Measurements from ENCODE around the gene TAL2. TPM values are rescaled to one million over a fixed set of nuclear protein-coding genes. Genes with fewer than 3 reads are reported as not detected.
A peak's percentile ranks its signal among the peaks of the same experiment; 100 is the strongest.

The TAL2 gene
- total and polyA plus RNA-seq, 7 donors, result 0.57 to 7.7 (median 0.88) TPM; not detected in 1

DNA sequence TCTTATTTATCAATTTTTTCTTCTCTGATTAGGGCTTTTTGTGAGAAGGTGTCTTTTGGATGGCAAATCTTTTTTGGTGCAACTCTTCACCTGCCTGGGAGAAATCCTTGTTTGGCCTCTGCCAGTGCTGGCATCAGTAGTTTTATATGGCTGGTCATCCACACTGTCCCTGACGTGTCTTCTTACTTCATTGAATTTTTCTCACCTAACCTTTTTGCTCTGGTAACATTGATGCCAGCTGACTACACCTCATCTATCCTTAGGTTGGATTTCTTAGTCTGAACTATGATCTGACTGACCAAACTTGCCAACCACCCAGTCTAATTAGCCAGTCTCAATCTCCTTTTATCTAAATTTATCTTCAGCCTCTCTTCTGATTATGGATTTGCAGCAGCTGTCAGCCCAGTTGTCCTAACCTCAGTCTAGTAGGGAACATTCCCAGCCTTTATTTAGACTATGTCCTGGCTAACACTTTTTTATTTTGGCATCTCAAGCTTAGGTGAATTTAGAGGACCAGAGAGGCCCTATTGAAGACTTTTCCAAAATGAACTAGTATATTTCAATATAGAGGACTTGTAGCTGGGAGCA lies 21.5 kb downstream of the TAL2 start:
- DNase-seq, result no peak
- intact Hi-C loops (cut with DNase I), result loop anchor here in 1 of 2 donors (5.0 kb wide), 1 partner anchor 46 kb away; no protein-coding TSS in a partner anchor
- Histone ChIP-seq H3K4me1 (peaks cover 18% of the 10 kb centered on the region), H3K36me3 (ENCODE audit: insufficient read depth in 1 of 2, low read depth in 1 of 2) (no peaks in the 10 kb centered on the region), H3K27ac (peak overlapping the region; percentile 82), H3K9me3 (no peaks in the 10 kb centered on the region), H3K27me3 (ENCODE audit: insufficient read depth in 3 of 3, low read length in 2 of 3) (no peaks in the 10 kb centered on the region), H3K4me3 (no peak overlapping the region)
- ATAC-seq, result peak; percentile 91 to 94 (median 92)
- WGBS, 3 donors, result 18 to 38% (median 27%) methylated on average over 1 of the region's 1 CpG
- TF ChIP-seq CTCF (IDR thresholded peaks at IDR 0.05), result no peak

DNA sequence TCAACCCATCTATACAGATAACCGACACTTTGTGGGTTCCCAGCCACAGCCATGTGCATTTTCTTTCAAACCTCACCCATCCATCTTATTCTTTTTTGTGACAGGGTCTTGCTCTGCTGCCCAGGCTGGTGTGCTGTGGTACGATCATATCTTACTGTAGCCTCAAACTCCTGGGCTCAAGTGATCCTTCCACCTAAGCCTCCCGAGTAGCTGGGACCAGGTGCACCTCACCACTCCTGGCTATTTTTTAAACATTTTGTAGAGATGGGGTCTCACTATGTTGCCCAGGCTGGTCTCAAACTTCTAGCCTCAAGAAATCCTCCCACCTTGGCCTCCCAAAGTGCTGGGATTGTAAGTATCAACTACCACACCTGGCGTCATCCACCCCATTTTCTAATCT lies 24.7 kb downstream of the TAL2 start:
- Histone ChIP-seq H3K27me3 (ENCODE audit: insufficient read depth in 3 of 3, low read length in 2 of 3) (no peaks in the 10 kb centered on the region), H3K4me3 (no peak overlapping the region), H3K4me1 (peaks cover 31% of the 10 kb centered on the region), H3K27ac (peak overlapping the region; percentile 38), H3K9me3 (no peaks in the 10 kb centered on the region), H3K36me3 (ENCODE audit: insufficient read depth in 1 of 2, low read depth in 1 of 2) (no peaks in the 10 kb centered on the region)
- 89 to 95% (median 92%) methylated on average over 4 of the region's 4 CpGs for WGBS, 3 donors
- ATAC-seq (no peak), DNase-seq (no peak)
- intact Hi-C loops (cut with DNase I), result no loop called here
- no peak for TF ChIP-seq CTCF (IDR thresholded peaks at IDR 0.05)

- Histone ChIP-seq H3K4me1 (peaks cover 23% of the 10 kb centered on the region), H3K27ac (peak overlapping the region; percentile 83), H3K4me3 (no peak overlapping the region), H3K9me3 (no peaks in the 10 kb centered on the region), H3K27me3 (ENCODE audit: insufficient read depth in 3 of 3, low read length in 2 of 3) (no peaks in the 10 kb centered on the region), H3K36me3 (ENCODE audit: insufficient read depth in 1 of 2, low read depth in 1 of 2) (no peaks in the 10 kb centered on the region)
- no peak for ATAC-seq
- TF ChIP-seq CTCF (IDR thresholded peaks at IDR 0.05), result peak; percentile 49
- intact Hi-C loops (cut with DNase I), result loop anchor here in 1 of 2 donors (10.0 kb wide), 1 partner anchor 246 kb away; the partner anchor contains the start of gene FSD1L
- WGBS, 3 donors, result 23 to 60% (median 35%) methylated on average over 2 of the region's 2 CpGs
- no peak for DNase-seq
Measured at GRCh38 chr9:105690742-105691141, 28.5 kb downstream of the TAL2 start.

DNA sequence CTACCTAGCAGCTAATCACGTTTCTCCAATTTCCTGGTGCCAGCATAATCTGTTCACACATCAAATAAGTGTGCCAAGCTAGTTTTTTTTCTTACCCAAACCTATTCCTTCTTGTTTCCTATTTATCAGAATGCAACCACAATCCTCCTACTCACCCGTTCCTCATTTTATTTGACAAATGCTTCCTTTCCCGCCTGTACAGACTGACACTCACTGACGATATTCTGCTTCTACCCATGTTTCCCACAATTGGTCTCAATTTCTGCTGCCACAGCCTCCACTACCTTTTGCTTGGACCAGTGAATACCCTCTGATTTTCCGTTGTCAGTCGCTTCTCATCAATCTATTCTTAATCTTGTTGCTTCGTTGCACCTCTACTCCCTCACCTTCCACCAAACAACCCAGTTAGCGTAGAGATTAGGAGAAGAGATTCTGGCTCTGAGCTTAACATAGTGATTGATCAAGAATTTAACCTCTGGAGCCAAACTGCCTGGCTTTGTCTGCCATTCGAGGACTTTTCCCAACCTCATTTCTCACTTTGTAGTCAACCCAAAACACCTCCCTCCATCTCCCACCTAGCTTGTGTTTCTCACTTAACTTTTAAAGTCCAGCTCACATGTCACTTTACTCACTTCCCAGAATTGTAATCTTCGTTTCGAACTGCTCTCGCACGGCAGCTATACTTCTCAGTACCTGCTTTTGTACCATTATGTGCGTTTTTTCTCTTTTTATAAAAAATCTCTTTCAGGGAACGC lies 31.4 kb downstream of the TAL2 start:
- no peaks in the 10 kb centered on the region for H3K27me3 ChIP-seq (ENCODE audit: insufficient read depth in 3 of 3, low read length in 2 of 3)
- no peak for TF ChIP-seq CTCF (IDR thresholded peaks at IDR 0.05)
- no peak for ATAC-seq
- no peaks in the 10 kb centered on the region for H3K36me3 ChIP-seq (ENCODE audit: insufficient read depth in 1 of 2, low read depth in 1 of 2)
- intact Hi-C loops (cut with DNase I), result loop anchor here in 1 of 2 donors (10.0 kb wide), 1 partner anchor 249 kb away; the partner anchor contains the start of gene FSD1L
- 1 to 5% (median 3%) methylated on average over 15 of the region's 15 CpGs for WGBS, 3 donors
- peak overlapping the region; percentile 97 for H3K27ac ChIP-seq
- H3K9me3 ChIP-seq, result no peaks in the 10 kb centered on the region
- peaks cover 44% of the 10 kb centered on the region for H3K4me1 ChIP-seq
- peak overlapping the region; percentile 86 for H3K4me3 ChIP-seq
- DNase-seq, result no peak
